ENCODE results near the gene HASPIN.

The HASPIN gene

GRCh38 chr17:3723556-3724377 is at the start of gene HASPIN:
Gene HASPIN, plus strand, starts transcription at chr17:3723903. Its CDS starts 33 bp downstream, at chr17:3723936.
- peaks cover 53% of the 10 kb centered on the region for H3K4me1 Mint-ChIP-seq
- H3K27me3 Mint-ChIP-seq, result no peaks in the 10 kb centered on the region
- H3K36me3 Mint-ChIP-seq, result peaks cover 31% of the 10 kb centered on the region
- peak; percentile 92 for ATAC-seq
- H3K27ac Mint-ChIP-seq, result peak within 1 kb of the TSS; percentile 68
- no peaks in the 10 kb centered on the region for H3K9me3 Mint-ChIP-seq
- H3K4me3 Mint-ChIP-seq, result peak within 1 kb of the TSS; percentile 81

GRCh38 chr17:3675886-3676285 is 47.8 kb upstream of the HASPIN start:
- Mint-ChIP-seq H3K9me3 (no peaks in the 10 kb centered on the region), H3K27me3 (no peaks in the 10 kb centered on the region), H3K4me1 (peaks cover 25% of the 10 kb centered on the region), H3K27ac (no peak overlapping the region), H3K4me3 (no peak overlapping the region), H3K36me3 (peaks cover 28% of the 10 kb centered on the region)
- ATAC-seq, result no peak

- Mint-ChIP-seq H3K36me3 (peaks cover 33% of the 10 kb centered on the region), H3K4me3 (no peak overlapping the region), H3K4me1 (peaks cover 30% of the 10 kb centered on the region), H3K9me3 (no peaks in the 10 kb centered on the region), H3K27me3 (no peaks in the 10 kb centered on the region), H3K27ac (no peak overlapping the region)
- no peak for ATAC-seq
Observed at GRCh38 chr17:3678095-3678820, 45.4 kb upstream of the HASPIN start.

- Mint-ChIP-seq H3K9me3 (no peaks in the 10 kb centered on the region), H3K27ac (no peak overlapping the region), H3K4me1 (peaks cover 38% of the 10 kb centered on the region), H3K27me3 (no peaks in the 10 kb centered on the region), H3K4me3 (no peak overlapping the region), H3K36me3 (peaks cover 33% of the 10 kb centered on the region)
- no peak for ATAC-seq
Observed at GRCh38 chr17:3678821-3679530, 44.7 kb upstream of the HASPIN start.

GRCh38 chr17:3679531-3680126 is 44.1 kb upstream of the HASPIN start:
- H3K9me3 Mint-ChIP-seq, result no peaks in the 10 kb centered on the region
- H3K4me3 Mint-ChIP-seq, result no peak overlapping the region
- H3K27ac Mint-ChIP-seq, result peak overlapping the region; percentile 70
- no peaks in the 10 kb centered on the region for H3K27me3 Mint-ChIP-seq
- no peak for ATAC-seq
- H3K36me3 Mint-ChIP-seq, result peaks cover 33% of the 10 kb centered on the region
- peaks cover 42% of the 10 kb centered on the region for H3K4me1 Mint-ChIP-seq

GRCh38 chr17:3681057-3681456 is 42.6 kb upstream of the HASPIN start:
- Mint-ChIP-seq H3K9me3 (no peaks in the 10 kb centered on the region), H3K27ac (no peak overlapping the region), H3K4me3 (no peak overlapping the region), H3K4me1 (peaks cover 46% of the 10 kb centered on the region), H3K27me3 (no peaks in the 10 kb centered on the region), H3K36me3 (peaks cover 34% of the 10 kb centered on the region)
- ATAC-seq, result no peak

- H3K4me3 Mint-ChIP-seq, result peak overlapping the region; percentile 7
- ATAC-seq, result no peak
- H3K27me3 Mint-ChIP-seq, result no peaks in the 10 kb centered on the region
- H3K27ac Mint-ChIP-seq, result peak overlapping the region; percentile 38
- H3K9me3 Mint-ChIP-seq, result no peaks in the 10 kb centered on the region
- H3K36me3 Mint-ChIP-seq, result peaks cover 33% of the 10 kb centered on the region
- peaks cover 45% of the 10 kb centered on the region for H3K4me1 Mint-ChIP-seq
Observed at GRCh38 chr17:3681565-3681964, 42.1 kb upstream of the HASPIN start.

- H3K27ac Mint-ChIP-seq, result peak overlapping the region; percentile 38
- H3K9me3 Mint-ChIP-seq, result no peaks in the 10 kb centered on the region
- no peak for ATAC-seq
- no peak overlapping the region for H3K4me3 Mint-ChIP-seq
- H3K27me3 Mint-ChIP-seq, result no peaks in the 10 kb centered on the region
- peaks cover 33% of the 10 kb centered on the region for H3K36me3 Mint-ChIP-seq
- peaks cover 45% of the 10 kb centered on the region for H3K4me1 Mint-ChIP-seq
Observed at GRCh38 chr17:3682033-3682432, 41.7 kb upstream of the HASPIN start.

GRCh38 chr17:3683054-3683511 is 40.6 kb upstream of the HASPIN start:
- Mint-ChIP-seq H3K4me3 (peak overlapping the region; percentile 6), H3K27ac (peak overlapping the region; percentile 38), H3K36me3 (peaks cover 25% of the 10 kb centered on the region), H3K9me3 (no peaks in the 10 kb centered on the region), H3K4me1 (peaks cover 48% of the 10 kb centered on the region), H3K27me3 (no peaks in the 10 kb centered on the region)
- ATAC-seq, result peak; percentile 81

GRCh38 chr17:3685174-3685573 is 38.5 kb upstream of the HASPIN start:
- Mint-ChIP-seq H3K36me3 (peaks cover 35% of the 10 kb centered on the region), H3K27me3 (no peaks in the 10 kb centered on the region), H3K4me1 (peaks cover 63% of the 10 kb centered on the region), H3K27ac (no peak overlapping the region), H3K4me3 (peak overlapping the region; percentile 21), H3K9me3 (no peaks in the 10 kb centered on the region)
- ATAC-seq, result peak; percentile 2

- peak overlapping the region; percentile 71 for H3K4me3 Mint-ChIP-seq
- H3K36me3 Mint-ChIP-seq, result peaks cover 38% of the 10 kb centered on the region
- peak overlapping the region; percentile 81 for H3K27ac Mint-ChIP-seq
- peak; percentile 46 for ATAC-seq
- H3K9me3 Mint-ChIP-seq, result no peaks in the 10 kb centered on the region
- peaks cover 71% of the 10 kb centered on the region for H3K4me1 Mint-ChIP-seq
- H3K27me3 Mint-ChIP-seq, result no peaks in the 10 kb centered on the region
Observed at GRCh38 chr17:3688027-3688553, 35.6 kb upstream of the HASPIN start.

GRCh38 chr17:3688852-3689261 is 34.8 kb upstream of the HASPIN start:
- Mint-ChIP-seq H3K36me3 (peaks cover 38% of the 10 kb centered on the region), H3K9me3 (no peaks in the 10 kb centered on the region), H3K4me1 (peaks cover 71% of the 10 kb centered on the region), H3K27me3 (no peaks in the 10 kb centered on the region), H3K4me3 (peak overlapping the region; percentile 71), H3K27ac (peak overlapping the region; percentile 81)
- peak; percentile 78 for ATAC-seq

GRCh38 chr17:3689262-3690093 is 34.2 kb upstream of the HASPIN start:
- no peaks in the 10 kb centered on the region for H3K27me3 Mint-ChIP-seq
- H3K27ac Mint-ChIP-seq, result peak overlapping the region; percentile 81
- H3K9me3 Mint-ChIP-seq, result no peaks in the 10 kb centered on the region
- no peak for ATAC-seq
- peaks cover 72% of the 10 kb centered on the region for H3K4me1 Mint-ChIP-seq
- peak overlapping the region; percentile 40 for H3K4me3 Mint-ChIP-seq
- peaks cover 40% of the 10 kb centered on the region for H3K36me3 Mint-ChIP-seq
